GM19099 (cell line): Measurements from ENCODE around the gene DIP2C.

Experiments used
- POLR2A ChIP-seq: IDR thresholded peaks from 3 replicates; pipeline ENCODE4 v1.6.1; 2011; ENCODE audit warnings: low read depth; ENCODE audit not compliant: insufficient read length; ENCODE audit errors: extremely low read depth

Gene DIP2C

DNA sequence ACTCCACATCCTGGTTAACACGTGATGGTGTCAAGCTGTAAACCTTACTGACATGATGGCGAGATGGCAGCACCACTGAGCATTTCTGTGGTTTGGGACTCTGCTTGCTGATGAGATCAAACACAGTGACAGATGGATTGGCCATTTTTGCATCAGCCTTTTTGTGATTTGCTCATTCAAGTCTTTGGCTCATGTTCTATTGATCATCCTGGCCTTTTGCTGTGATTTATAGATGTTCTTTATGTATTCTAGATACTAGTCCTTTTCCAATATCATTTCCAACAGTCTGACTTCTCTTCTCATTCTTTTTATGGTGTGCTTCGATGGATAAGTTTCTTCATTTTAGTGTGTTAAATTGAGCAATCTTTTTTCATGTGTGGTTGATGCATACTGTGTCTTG, 24.7 kb upstream of the DIP2C start:
- no peak for TF ChIP-seq POLR2A

DNA sequence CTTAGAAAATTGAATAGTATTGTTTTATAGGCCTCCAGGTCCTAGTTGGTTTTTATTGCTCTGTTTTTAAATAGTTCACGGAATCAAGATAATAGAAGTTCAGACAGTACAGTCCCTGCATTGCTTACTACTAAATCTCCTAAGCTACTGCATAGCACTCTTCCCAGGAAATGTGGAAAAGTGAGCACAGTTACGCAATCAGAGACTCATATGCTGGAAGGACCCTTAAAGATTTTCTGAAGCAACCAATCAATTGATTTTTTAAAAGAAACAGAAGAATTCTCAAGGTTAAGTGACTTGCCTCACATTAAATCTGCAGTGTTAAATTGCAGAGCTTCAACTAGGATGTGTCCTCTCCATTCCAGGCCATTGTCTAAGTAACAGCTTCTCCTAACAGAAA, 23.1 kb upstream of the DIP2C start:
- no peak for TF ChIP-seq POLR2A

DNA sequence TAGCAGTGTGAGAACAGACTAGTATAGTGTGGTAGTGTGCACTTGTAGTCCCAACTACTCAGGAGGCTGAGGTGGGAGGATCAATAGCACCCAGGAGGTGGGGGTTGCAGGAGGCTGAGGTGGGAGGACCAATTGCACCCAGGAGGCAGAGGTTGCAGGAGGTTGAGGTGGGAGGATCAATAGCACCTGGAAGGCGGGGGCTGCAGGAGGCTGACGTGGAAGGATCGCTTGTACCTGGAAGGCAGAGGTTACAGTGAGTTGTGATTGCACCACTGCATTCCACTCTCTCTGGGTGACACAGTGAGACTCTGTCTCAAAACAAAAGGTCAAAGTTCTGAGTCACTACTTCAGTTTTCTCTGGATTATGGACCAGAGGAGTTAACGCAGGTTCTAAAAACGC, 22.6 kb upstream of the DIP2C start:
- no peak for TF ChIP-seq POLR2A

DNA sequence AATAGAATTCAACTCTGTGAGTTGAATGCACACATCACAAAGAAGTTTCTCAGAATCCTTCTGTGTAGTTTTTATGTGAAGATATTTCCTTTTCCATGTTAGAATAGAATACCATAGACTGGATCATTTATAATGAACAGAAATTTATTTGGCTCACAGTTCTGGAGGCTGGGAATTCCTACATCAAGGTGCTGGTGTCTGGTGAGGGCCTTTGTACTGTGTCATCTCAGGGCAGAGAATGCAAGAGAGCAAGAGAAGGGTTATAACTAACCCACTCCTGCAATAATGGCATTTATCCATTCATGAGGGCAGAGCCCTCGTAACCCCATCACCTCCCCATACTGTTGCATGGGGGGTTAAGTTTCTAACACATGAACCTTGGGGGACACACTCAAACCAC, 18.4 kb upstream of the DIP2C start:
- no peak for TF ChIP-seq POLR2A

DNA sequence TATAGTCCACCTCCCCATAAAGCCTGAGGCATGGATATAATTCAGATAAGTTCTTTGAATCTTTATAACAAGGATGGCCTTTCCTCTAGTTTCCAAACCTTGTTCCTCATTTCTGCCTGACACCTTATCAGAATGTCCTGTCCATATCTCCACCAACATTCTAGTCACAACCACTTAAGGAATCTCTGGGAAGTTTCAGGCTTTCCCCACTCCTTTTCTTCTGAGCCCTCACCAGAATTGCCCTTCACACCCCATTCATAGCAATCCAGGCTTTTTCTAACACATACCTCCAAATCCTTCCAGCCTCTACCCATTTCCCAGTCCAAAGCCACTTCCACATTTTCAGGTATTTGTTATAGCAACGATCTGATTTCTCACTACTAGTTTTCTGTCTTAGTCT, 18.0 kb upstream of the DIP2C start:
- no peak for TF ChIP-seq POLR2A

DNA sequence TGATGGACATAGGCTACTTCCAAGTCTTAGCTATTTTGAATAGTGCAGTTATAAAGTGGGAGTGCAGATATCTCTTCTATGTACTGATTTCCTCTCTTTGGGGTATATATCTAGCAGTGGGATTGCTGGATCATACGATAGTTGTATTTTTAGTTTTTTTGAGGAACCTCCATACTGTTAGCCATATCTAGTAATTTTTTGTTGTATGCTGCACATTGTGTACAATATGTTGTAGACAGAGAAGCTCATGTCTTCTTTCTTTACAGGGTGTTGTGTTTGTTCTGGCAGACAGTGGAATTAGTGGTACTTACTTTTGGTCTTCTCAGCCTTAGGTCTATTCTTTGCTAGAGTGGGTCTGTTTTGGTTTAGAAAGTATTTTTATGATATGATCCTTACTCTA, 13.7 kb upstream of the DIP2C start:
- TF ChIP-seq POLR2A: no peak

DNA sequence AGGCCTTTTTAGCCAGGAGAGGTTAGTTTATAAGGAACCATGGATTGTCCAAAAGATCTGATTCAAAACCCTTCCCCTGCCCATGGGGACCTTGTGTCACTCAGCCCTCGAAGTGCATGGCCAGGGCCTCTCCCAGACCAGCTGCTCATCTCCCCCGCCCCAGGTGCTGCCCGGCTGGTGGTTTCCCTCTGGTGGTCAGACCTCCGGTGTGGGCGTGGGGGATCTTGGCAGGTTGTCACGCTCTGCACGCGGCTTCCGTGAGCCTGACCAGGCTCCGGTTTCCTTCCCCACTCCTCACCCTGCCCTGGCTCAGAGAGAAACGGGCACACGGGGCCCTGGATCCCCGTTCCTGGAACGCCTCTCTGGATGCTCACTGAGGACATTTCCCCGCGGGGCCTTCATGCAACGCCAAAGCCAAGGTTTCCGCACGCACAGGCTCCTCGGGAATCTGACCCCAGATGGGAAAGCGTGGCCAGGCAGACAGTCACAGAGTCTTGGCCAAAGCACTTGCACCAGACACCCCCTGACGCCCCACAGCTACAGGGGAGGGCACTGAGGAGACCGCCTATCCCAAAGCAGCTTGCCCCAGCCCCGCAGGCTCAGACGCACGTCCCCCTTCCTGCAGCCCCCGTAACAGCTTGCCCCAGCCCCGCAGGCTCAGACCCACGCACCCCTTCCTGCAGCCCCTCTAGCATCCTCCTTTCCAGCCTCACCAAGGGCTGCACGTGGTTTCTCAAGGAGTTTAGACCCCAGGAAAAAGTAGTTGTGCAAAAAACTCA, 7.8 kb upstream of the DIP2C start:
- TF ChIP-seq POLR2A: no peak

DNA sequence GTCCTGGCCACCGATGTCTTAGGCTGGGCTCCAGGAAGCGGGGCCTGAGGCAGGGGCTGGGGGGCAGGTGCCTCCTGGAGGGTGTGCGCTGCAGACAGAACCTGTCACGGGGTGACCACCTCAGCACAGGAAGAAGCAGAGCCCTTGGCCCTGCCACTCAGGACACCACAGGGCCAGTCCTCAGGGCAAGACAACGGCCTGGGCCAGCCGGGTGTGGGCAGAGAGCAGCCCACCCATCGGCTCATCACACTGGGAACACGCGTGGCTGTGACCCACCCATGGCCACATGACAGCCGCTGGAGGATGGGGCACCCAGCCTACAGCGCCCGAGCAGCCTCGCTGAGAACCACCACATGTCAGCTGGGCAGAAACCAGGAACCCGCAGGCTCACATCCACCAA, 5.9 kb upstream of the DIP2C start:
- no peak for TF ChIP-seq POLR2A

DNA sequence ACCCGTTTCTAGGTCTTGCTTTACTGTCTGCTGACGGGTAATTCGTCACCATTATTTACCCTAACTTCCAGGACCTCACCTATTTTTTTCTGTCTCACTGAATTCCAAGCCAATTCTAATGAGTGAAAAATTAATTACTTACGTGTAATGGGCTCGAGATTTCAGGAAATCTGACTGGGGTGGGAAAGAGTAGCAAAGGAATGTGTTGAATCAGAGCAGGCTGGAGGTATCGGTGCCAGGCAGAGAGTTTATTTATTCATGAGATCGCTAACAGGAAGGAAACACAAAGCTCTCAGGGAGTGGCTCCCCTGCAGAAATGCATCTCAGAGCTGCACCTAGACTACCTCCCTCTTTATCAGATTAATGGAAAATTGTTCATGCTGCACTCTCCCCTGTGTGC, 4.0 kb upstream of the DIP2C start:
- TF ChIP-seq POLR2A: no peak

DNA sequence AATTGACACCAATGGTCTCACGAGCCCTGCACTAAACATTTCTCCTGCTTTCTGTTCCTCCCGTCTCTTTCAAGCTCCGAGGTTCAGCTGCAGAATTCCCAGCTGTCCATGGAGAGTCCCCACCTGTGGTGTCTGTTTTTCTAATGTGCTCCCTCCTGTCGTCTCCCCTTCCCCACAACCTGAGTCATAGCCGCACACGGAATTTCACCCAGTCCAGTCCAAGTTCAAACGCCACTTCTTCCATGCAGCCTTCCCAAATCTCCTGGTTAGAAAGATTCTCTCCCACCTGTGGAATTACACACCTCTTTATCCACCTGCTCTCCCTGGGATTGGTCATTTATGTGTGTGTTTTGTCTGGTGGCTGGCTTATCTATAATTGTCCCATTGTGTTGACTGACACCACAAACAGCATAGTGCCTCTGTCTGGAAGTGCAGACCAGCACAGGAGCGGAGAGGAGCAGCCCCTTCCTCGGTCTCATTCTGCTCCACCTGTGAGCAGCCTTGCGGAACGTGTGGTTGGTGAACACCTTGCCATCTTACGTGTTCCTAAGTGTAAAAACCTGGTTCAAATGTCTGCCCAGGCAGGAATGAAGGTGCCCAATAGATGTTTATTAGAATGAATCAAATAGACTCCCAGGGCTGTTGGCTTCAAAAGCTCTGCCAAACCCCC, 3.3 kb upstream of the DIP2C start:
- no peak for TF ChIP-seq POLR2A

DNA sequence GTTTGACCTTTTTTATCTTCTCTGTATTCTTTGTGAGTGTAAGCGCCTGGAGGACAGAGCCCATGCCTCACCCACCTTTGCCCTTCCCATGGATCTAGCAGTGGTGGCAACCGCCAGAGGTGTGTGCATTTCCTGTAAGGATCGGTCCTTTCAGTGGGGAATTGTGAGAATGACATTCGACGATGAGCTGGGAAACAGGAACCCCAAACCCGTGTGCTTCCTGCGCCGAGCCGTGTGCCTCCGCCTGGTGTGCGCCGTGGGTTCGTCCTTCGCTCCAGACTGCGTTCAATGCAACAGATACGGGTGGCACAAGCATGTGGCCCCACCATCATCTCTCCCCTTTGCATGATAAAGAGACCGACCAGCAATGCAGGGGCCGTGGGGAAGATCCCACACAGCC, 1.7 kb upstream of the DIP2C start:
- no peak for TF ChIP-seq POLR2A

DNA sequence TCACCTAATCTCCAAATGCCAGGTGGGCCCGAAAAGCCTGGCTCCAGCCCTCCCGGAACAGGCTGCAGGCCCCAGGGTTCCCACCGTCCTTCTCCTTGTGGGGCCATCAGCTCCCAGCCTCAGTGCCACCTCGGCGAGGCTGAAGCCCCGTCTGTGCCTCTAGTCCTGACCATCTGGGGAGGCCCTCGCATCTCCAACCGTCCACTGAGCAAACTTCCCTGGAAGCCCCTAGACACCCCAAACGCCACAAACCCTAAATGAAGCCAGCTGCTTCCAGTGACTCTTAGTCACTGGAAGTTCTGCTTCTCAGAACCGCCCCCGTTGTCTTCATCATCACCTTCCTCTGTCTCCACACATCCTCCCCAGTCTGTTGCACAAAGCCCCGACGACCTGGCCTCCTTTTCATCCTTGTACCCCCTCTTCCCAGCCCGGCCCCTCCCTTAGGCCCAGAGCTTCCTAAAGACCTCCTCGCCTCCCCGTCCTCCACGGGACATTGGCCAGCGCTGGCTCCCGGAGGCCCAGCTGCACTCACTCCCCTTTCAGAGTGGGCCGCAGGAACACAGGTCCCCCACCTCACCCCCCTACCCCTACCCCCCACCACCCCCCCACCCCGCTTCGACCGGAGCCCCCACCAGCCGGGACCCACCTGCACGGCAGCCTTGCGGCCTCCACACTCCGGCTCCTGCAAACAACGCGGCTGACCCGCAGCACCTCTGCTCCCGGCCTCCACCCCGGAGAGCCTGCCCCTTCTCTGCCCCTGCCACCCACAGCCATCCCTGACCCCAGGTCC, 1.1 kb upstream of the DIP2C start:
- TF ChIP-seq POLR2A: no peak

DNA sequence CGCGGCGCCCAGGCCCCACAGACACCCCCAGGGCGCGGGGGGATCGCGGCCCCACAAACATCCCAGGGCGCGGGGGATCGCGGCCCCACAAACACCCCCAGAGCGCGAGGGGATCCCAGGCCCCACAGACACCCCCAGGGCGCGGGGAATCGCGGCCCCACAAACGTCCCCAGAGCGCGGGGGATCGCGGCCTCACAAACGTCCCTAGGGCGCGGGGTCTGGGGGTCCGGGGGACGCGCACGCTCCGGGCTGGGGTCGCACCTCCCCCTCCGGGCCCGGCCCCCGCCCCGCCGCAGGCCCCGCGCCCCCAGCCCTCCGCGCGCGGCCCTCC, 382 bp downstream of the DIP2C start:
- TF ChIP-seq POLR2A: no peak

DNA sequence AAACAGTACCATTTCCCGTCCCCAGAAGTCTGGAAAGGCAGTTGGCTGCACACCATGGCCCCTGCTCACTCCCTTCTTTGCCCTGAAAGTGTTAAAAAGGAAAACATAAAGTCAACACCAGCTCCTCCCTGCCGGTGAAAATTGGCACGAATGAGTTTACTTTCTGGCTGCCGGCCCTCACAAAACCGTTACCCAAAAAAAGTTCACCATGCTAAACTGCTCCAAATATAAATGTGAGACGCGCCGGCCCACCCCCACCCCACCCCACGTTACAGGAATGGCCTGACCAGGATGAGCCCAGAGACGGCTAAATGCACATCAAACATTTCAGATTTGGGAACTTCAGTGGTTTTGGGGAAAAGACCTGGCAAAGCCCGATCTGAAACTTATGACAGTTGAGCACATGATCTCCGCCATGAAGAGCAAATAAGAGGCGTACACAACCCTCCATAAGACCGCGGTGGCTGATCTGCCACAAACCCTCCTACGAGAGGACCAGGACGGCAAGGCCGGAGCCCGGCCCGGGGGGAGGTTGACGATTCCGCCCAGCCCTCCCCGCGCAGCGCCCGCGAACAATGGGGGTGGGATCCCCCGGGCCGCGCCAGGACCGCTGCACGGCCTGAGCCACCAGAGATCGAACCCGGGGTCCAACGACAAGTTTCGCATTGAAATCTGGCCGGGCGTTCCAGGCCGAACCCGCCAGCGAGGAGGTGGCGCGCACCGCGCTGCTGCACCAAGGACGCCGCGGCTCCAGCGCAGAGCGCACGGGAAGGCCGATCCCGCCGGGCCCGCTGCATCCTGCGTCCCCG, 952 bp downstream of the DIP2C start:
- no peak for TF ChIP-seq POLR2A
